Stomach (tissue), 9 donors: ENCODE data around the gene PDK1. TPM values are rescaled to one million over a fixed set of nuclear protein-coding genes. Genes with fewer than 3 reads are reported as not detected.
"Not testable (repeated sequence)": the region's sequence is repeated elsewhere in the genome, so short reads cannot be mapped to it uniquely, and the experiment has no call there.

Source experiments
- DNase-seq, 2 donors: peaks; one replicate each; pipeline versions ENCODE4 v3.0.0 to v3.0.0-alpha.2; 2013 to 2019
- H3K27ac ChIP-seq, 5 donors: fragments of 200-600 bp in 4 of 5; sonication (generic) in 4 of 5; one replicate each; pipeline ENCODE4 v1.5.1; 2013 to 2019; ENCODE audit warnings: mild to moderate bottlenecking in 1 of 5, moderate library complexity in 1 of 5
- H3K27me3 ChIP-seq, 3 donors: fragments of 200-600 bp; sonication (generic); one replicate each; pipeline ENCODE4 v1.5.1; 2017 to 2019; ENCODE audit warnings: mixed run types in 1 of 3
- H3K36me3 ChIP-seq, 4 donors: fragments of 200-600 bp; sonication (generic); 1 replicate in 3 of 4; 2 replicates in 1 of 4; pipeline ENCODE4 v1.5.1; 2016 to 2019
- H3K4me1 ChIP-seq, 4 donors: fragments of 200-600 bp; sonication (generic); one replicate each; pipeline ENCODE4 v1.5.1; 2016 to 2019
- H3K4me3 ChIP-seq, 4 donors: fragments of 200-600 bp; sonication (generic) in 3 of 4; one replicate each; pipeline ENCODE4 v1.5.1; 2016 to 2019; ENCODE audit warnings: mild to moderate bottlenecking in 1 of 4
- H3K9me3 ChIP-seq, 4 donors: fragments of 200-600 bp; sonication (generic); one replicate each; pipeline ENCODE4 v1.5.1; 2016 to 2019
- CTCF ChIP-seq, 7 experiments: fragments of 450-650 bp in 4 of 7; fragments of 200-600 bp in 3 of 7; sonication (generic) in 3 of 7; IDR thresholded peaks; one replicate each; pipeline ENCODE4 v1.5.1; 2016 to 2019; ENCODE audit warnings: antibody characterized with exemption in 7 of 7, control low read depth in 2 of 7, mild to moderate bottlenecking in 1 of 7
- EP300 ChIP-seq: sonication (generic); formaldehyde crosslinking; IDR thresholded peaks from one replicate; pipeline ENCODE4 v1.6.1; 2017; ENCODE audit warnings: antibody characterized with exemption
- POLR2A ChIP-seq, 4 donors: fragments of 450-650 bp; IDR thresholded peaks; one replicate each; pipeline ENCODE4 v1.6.1; 2016; ENCODE audit warnings: antibody characterized with exemption in 4 of 4, control low read depth in 2 of 4, mild to moderate bottlenecking in 1 of 4, moderate library complexity in 1 of 4
- POLR2AphosphoS5 ChIP-seq, 3 donors: sonication (generic); formaldehyde crosslinking; IDR thresholded peaks; one replicate each; pipeline ENCODE4 v1.6.1; 2016; ENCODE audit warnings: antibody characterized with exemption in 3 of 3
- WGBS, 5 donors: extraction: QIAGEN DNeasy Blood & Tissue Kit in 3 of 5; methylation state at CpG; one replicate each; pipeline versions ENCODE4 v1.1.5 to v1.1.7; 2013 to 2018; 5-methylcytosine and 5-hydroxymethylcytosine counted together
- intact Hi-C: fragments of 100-400 bp; cut with DNase I; formaldehyde crosslinking; loops from one replicate; pipeline ENCODE4 v1.15.1; 2023; ENCODE audit warnings: low total_unique reads
- polyA plus RNA-seq, 3 donors: library from polyadenylated mRNA; stranded (reverse); fragments of 200-250 nt; gene quantifications; one replicate each; pipeline ENCODE4 v1.2.3, GENCODE V29; 2013
- total RNA-seq, 5 donors: library from RNA; depleted of rRNA; stranded (reverse); fragments of >200 nt; gene quantifications; one replicate each; pipeline versions ENCODE4 v1.1.0 to v1.2.3, GENCODE V29; 2014 to 2016
- donor health status: healthy with polysubstance abuse.
- donor health status: Bipolar disorder and iron deficiency.
- donor health status: healthy.

Gene PDK1
- total and polyA plus RNA-seq, 8 donors, result 2.8 to 133 (median 10.5) TPM

GRCh38 chr2:172525601-172526000, 30.3 kb upstream of the PDK1 start:
- H3K27me3 ChIP-seq, result no peaks in the 10 kb centered on the region
- H3K36me3 ChIP-seq, result no peaks in the 10 kb centered on the region
- no peak overlapping the region for H3K4me3 ChIP-seq
- peaks cover 5 to 21% (median 10%) of the 10 kb centered on the region in 4 donors for H3K9me3 ChIP-seq
- intact Hi-C loops, result no loop called here
- no peak overlapping the region for H3K27ac ChIP-seq
- no peak for TF ChIP-seq EP300
- no peak for TF ChIP-seq CTCF (IDR thresholded peaks at IDR 0.05)
- no peak for TF ChIP-seq POLR2A (IDR thresholded peaks at IDR 0.05)
- TF ChIP-seq POLR2AphosphoS5 (IDR thresholded peaks at IDR 0.05), result no peak
- 93 to 95% (median 94%) methylated on average over 4 of the region's 4 CpGs for WGBS, 5 donors
- H3K4me1 ChIP-seq, result no peaks in the 10 kb centered on the region
- no peak for DNase-seq

DNA sequence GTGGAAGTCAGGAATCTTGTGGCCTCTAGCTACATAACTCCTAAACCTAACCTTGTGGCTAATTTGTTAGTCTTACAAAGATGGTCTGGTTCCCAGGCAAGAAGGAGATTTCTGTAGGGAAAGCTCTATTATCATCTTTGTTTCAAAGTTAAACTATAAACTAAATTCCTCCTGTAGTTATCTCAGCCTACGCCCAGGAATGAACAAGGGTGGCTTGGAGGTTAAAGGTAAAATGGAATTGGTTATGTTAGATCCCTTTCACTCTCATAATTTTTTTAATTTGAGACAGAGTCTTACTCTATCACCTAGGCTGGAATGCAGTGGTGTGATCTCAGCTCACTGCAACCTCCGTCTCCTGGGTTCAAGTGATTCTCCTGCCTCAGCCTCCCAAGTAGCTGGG, 24.6 kb upstream of the PDK1 start:
- Histone ChIP-seq H3K9me3 (peaks cover 0 to 17% (median 12%) of the 10 kb centered on the region in 4 donors), H3K4me3 (no peak overlapping the region), H3K27ac (no peak overlapping the region), H3K36me3 (no peaks in the 10 kb centered on the region), H3K27me3 (no peaks in the 10 kb centered on the region), H3K4me1 (no peaks in the 10 kb centered on the region)
- TF ChIP-seq POLR2A (IDR thresholded peaks at IDR 0.05) (no peak), EP300 (no peak), CTCF (IDR thresholded peaks at IDR 0.05) (no peak), POLR2AphosphoS5 (IDR thresholded peaks at IDR 0.05) (no peak)
- DNase-seq, result peak in 1 of 2 donors; percentile 16
- intact Hi-C loops, result no loop called here
- whole genome bisulfite sequencing, 5 donors, result 49 to 74% (median 63%) methylated on average over 2 of the region's 2 CpGs

DNA sequence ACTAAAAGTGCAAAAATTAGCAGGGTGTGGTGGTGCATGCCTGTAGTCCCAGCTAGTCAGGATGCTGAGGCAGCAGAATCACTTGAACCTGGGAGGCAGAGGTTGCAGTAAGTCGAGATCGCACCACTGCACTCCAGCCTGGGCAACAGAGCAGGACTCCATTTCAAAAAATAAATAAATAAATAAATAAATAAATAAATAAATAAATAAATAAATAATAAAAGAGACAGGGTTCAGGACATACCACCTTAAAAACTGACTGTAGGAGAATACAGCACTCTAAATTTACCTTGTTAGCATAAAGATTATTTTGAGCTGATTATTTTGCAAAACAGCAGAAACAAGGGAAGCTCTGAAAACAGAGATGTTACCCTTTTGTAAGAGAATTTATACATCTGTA, 23.4 kb upstream of the PDK1 start:
- H3K4me3 ChIP-seq, H3K27me3 ChIP-seq, intact Hi-C loops, H3K27ac ChIP-seq, DNase-seq, H3K4me1 ChIP-seq, H3K36me3 ChIP-seq: not testable (repeated sequence)
- H3K9me3 ChIP-seq, result peaks cover 0 to 14% (median 10%) of the 10 kb centered on the region in 4 donors
- WGBS, 5 donors, result 89 to 100% (median 98%) methylated on average over 2 of the region's 2 CpGs

DNA sequence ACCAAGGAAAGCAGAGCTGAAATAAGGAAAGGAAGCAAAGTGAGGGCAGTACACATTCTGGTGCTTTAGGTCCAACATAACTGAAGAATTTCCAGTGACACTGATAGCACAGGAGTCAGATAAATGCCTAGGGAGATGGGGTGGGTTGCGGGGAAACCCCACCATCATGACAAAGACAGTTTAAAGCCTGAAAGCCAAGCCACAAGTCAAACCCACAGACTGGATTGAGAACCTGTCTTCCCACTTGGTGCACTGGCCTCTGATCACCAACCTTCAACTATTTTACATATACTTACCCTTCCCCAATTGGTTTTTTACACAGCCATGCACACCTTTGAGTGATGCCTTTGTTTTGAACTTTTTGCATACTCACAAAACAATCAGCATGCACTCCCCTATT, 22.2 kb upstream of the PDK1 start:
- intact Hi-C loops, result no loop called here
- no peaks in the 10 kb centered on the region for H3K4me1 ChIP-seq
- DNase-seq, result no peak
- H3K4me3 ChIP-seq, result no peak overlapping the region
- no peaks in the 10 kb centered on the region for H3K27me3 ChIP-seq
- H3K36me3 ChIP-seq, result no peaks in the 10 kb centered on the region
- TF ChIP-seq POLR2A (IDR thresholded peaks at IDR 0.05) (no peak), CTCF (IDR thresholded peaks at IDR 0.05) (no peak), EP300 (no peak), POLR2AphosphoS5 (IDR thresholded peaks at IDR 0.05) (no peak)
- peaks cover 0 to 14% (median 10%) of the 10 kb centered on the region in 4 donors for H3K9me3 ChIP-seq
- WGBS, 5 donors, result 95 to 100% (median 100%) methylated on average over 1 of the region's 1 CpG
- no peak overlapping the region for H3K27ac ChIP-seq

- Histone ChIP-seq H3K27me3 (no peaks in the 10 kb centered on the region), H3K27ac (no peak overlapping the region), H3K36me3 (no peaks in the 10 kb centered on the region), H3K4me1 (no peaks in the 10 kb centered on the region), H3K9me3 (peaks cover 0 to 24% (median 14%) of the 10 kb centered on the region in 4 donors), H3K4me3 (no peak overlapping the region)
- TF ChIP-seq POLR2A (IDR thresholded peaks at IDR 0.05) (no peak), CTCF (IDR thresholded peaks at IDR 0.05) (no peak), POLR2AphosphoS5 (IDR thresholded peaks at IDR 0.05) (no peak), EP300 (no peak)
- intact Hi-C loops, result no loop called here
- DNase-seq, result no peak
- WGBS, 5 donors, result 93 to 96% (median 95%) methylated on average over 3 of the region's 3 CpGs
These were observed 20.8 kb upstream of the PDK1 start for GRCh38 chr2:172535119-172535518.

GRCh38 chr2:172537851-172538250, 18.0 kb upstream of the PDK1 start:
- intact Hi-C loops, H3K36me3 ChIP-seq, H3K27ac ChIP-seq, H3K4me3 ChIP-seq, H3K4me1 ChIP-seq, DNase-seq, H3K27me3 ChIP-seq: not testable (repeated sequence)
- WGBS, 5 donors, result 89 to 96% (median 92%) methylated on average over 3 to 29 of the region's 37 CpGs; no CpG with 5 or more reads in 2 of the 5 donors
- H3K9me3 ChIP-seq, result peaks cover 0 to 25% (median 14%) of the 10 kb centered on the region in 4 donors
